K562 (cell line): Measurements from ENCODE around the gene TEX54. TPM values are rescaled to one million over a fixed set of nuclear protein-coding genes. Genes with fewer than 3 reads are reported as not detected.

Experiments used
- STAT5A ChIP-seq: IDR thresholded peaks from 2 replicates; pipeline ENCODE4 v1.6.1; 2012; ENCODE audit warnings: low read length, inconsistent platforms, borderline replicate concordance
- TEAD2 ChIP-seq: fragments of 450-650 bp; IDR thresholded peaks from 2 replicates; pipeline ENCODE4 v1.6.1; 2016; ENCODE audit warnings: missing genetic modification characterization, control low read depth, missing compliant biosample characterization
- ZBTB12 ChIP-seq: fragments of 250-450 bp; sonication (Bioruptor Pico); IDR thresholded peaks from 2 replicates; pipeline ENCODE4 v1.4.0; 2020
- ZMIZ1 ChIP-seq, 2 experiments: fragments of 150-350 bp in 1 of 2; IDR thresholded peaks; 2 replicates each; pipeline ENCODE4 v1.6.1; 2012 to 2016; ENCODE audit warnings: low read depth in 2 of 2, low read length in 2 of 2, mild to moderate bottlenecking in 1 of 2, moderate library complexity in 1 of 2
- ZNF121 ChIP-seq: sonication (generic); formaldehyde crosslinking; conservative IDR thresholded peaks from 2 replicates; pipeline ENCODE4 v1.8.0; 2022; ENCODE audit warnings: missing genetic modification reagents
- polyA plus RNA-seq, 8 experiments: library from polyadenylated mRNA; depleted of rRNA in 4 of 8; stranded (reverse) in 5 of 8; unstranded in 3 of 8; fragments of >200 nt; fragmentation: Nextera tagmentation in 2 of 8; fragmentation: Illumina TruSeq in 1 of 8; extraction: Ambion mirVana in 2 of 8; extraction: Trizol in 1 of 8; gene quantifications; 2 replicates each; pipeline versions ENCODE4 v1.2.1 to v1.2.3, GENCODE V29; 2011 to 2014; ENCODE audit warnings: inconsistent platforms in 1 of 8, missing spikeins in 1 of 8
- total RNA-seq, 7 experiments: library from RNA; depleted of rRNA in 6 of 7; stranded (reverse); fragments of >200 nt in 6 of 7; fragmentation: Illumina TruSeq in 2 of 7; extraction: Trizol in 2 of 7; gene quantifications; 2 replicates each; pipeline versions ENCODE4 v1.2.1 to v1.2.3, GENCODE V29; 2011 to 2021; ENCODE audit warnings: low replicate concordance in 1 of 7
- TF ChIP-seq, protein P1 (sequence below), 2 experiments: fragments of 450-650 bp in 1 of 2; sonication (generic) in 1 of 2; formaldehyde crosslinking in 1 of 2; IDR thresholded peaks; 2 replicates each; pipeline versions ENCODE4 v1.7.1 to v1.9.0; 2016 to 2022; ENCODE audit warnings: inconsistent platforms in 1 of 2, mild to moderate bottlenecking in 1 of 2, missing genetic modification reagents in 1 of 2
- TF ChIP-seq, protein P2 (sequence below): fragments of 200-400 bp; formaldehyde crosslinking; IDR thresholded peaks from 2 replicates; pipeline ENCODE4 v1.6.1; 2017; ENCODE audit warnings: mild to moderate bottlenecking, low read depth, low read length, moderate library complexity
- TF ChIP-seq, protein P3 (sequence below): fragments of 250-450 bp; sonication (Bioruptor Pico); IDR thresholded peaks from 2 replicates; pipeline ENCODE4 v1.5.1; 2021; ENCODE audit warnings: mild to moderate bottlenecking

The TEX54 gene
- total and polyA plus RNA-seq, 9 of the 15 experiments (the other 6 are each of a cell fraction or from before 2014, with no cell fraction given) = not detected

DNA sequence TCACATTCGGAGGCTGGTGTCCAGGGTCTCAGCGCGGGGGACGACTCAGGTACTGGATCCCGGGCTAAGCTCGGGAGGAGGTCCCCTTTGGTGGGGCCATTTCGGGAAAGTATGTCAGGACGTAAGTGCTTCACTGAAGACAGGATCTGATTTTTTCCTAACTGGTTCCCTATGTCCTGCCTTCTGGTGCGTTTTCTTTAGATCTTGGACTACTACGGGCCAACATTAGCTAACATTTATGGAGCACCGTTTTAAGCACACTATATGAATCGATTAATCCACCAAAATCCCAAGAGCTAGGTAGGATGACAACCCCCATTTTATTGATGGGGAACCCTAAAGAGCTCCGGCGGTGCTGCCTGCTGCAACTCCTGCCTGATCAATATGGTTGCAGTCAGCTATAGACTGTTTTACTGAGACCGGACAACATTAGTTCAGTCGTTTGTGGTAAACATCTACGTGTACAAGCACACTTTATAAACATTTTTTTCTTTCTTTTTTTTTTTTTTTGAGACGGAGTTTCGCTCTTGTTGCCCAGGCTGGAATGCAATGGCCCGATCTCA is 23.8 kb upstream of the TEX54 start (continued):
- TF ChIP-seq, protein P1, sequence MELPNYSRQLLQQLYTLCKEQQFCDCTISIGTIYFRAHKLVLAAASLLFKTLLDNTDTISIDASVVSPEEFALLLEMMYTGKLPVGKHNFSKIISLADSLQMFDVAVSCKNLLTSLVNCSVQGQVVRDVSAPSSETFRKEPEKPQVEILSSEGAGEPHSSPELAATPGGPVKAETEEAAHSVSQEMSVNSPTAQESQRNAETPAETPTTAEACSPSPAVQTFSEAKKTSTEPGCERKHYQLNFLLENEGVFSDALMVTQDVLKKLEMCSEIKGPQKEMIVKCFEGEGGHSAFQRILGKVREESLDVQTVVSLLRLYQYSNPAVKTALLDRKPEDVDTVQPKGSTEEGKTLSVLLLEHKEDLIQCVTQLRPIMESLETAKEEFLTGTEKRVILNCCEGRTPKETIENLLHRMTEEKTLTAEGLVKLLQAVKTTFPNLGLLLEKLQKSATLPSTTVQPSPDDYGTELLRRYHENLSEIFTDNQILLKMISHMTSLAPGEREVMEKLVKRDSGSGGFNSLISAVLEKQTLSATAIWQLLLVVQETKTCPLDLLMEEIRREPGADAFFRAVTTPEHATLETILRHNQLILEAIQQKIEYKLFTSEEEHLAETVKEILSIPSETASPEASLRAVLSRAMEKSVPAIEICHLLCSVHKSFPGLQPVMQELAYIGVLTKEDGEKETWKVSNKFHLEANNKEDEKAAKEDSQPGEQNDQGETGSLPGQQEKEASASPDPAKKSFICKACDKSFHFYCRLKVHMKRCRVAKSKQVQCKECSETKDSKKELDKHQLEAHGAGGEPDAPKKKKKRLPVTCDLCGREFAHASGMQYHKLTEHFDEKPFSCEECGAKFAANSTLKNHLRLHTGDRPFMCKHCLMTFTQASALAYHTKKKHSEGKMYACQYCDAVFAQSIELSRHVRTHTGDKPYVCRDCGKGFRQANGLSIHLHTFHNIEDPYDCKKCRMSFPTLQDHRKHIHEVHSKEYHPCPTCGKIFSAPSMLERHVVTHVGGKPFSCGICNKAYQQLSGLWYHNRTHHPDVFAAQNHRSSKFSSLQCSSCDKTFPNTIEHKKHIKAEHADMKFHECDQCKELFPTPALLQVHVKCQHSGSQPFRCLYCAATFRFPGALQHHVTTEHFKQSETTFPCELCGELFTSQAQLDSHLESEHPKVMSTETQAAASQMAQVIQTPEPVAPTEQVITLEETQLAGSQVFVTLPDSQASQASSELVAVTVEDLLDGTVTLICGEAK (IDR thresholded peaks at IDR 0.05) = peak; percentile 8; the same call in 1 of the 2 replicates
- TF ChIP-seq, protein P1 (CRISPR knock-in tag; IDR thresholded peaks at IDR 0.05) = no peak
- TF ChIP-seq ZBTB12 (CRISPR knock-in tag) (no peak), STAT5A (no peak), TEAD2 (tag) (no peak), ZNF121 (CRISPR knock-in tag) (no peak), ZMIZ1 (IDR thresholded peaks at IDR 0.05; ENCODE audit: low read depth in 2 of 2, low read length in 2 of 2) (no peak; a peak in 1 of 4 replicates)
- TF ChIP-seq, protein P2, sequence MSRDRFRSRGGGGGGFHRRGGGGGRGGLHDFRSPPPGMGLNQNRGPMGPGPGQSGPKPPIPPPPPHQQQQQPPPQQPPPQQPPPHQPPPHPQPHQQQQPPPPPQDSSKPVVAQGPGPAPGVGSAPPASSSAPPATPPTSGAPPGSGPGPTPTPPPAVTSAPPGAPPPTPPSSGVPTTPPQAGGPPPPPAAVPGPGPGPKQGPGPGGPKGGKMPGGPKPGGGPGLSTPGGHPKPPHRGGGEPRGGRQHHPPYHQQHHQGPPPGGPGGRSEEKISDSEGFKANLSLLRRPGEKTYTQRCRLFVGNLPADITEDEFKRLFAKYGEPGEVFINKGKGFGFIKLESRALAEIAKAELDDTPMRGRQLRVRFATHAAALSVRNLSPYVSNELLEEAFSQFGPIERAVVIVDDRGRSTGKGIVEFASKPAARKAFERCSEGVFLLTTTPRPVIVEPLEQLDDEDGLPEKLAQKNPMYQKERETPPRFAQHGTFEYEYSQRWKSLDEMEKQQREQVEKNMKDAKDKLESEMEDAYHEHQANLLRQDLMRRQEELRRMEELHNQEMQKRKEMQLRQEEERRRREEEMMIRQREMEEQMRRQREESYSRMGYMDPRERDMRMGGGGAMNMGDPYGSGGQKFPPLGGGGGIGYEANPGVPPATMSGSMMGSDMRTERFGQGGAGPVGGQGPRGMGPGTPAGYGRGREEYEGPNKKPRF = no peak
- TF ChIP-seq, protein P3, sequence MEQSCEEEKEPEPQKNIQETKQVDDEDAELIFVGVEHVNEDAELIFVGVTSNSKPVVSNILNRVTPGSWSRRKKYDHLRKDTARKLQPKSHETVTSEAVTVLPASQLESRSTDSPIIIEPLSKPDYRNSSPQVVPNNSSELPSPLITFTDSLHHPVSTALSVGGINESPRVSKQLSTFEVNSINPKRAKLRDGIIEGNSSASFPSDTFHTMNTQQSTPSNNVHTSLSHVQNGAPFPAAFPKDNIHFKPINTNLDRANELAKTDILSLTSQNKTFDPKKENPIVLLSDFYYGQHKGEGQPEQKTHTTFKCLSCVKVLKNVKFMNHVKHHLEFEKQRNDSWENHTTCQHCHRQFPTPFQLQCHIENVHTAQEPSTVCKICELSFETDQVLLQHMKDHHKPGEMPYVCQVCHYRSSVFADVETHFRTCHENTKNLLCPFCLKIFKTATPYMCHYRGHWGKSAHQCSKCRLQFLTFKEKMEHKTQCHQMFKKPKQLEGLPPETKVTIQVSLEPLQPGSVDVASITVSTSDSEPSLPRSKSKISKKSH = no peak
